Measurements from ENCODE around the gene RPS2.
A peak's percentile ranks its signal among the peaks of the same experiment; 100 is the strongest.

The RPS2 gene

GRCh38 chr16:1980770-1981087, 16.1 kb upstream of the RPS2 start:
- no peak for DNase-seq

DNA sequence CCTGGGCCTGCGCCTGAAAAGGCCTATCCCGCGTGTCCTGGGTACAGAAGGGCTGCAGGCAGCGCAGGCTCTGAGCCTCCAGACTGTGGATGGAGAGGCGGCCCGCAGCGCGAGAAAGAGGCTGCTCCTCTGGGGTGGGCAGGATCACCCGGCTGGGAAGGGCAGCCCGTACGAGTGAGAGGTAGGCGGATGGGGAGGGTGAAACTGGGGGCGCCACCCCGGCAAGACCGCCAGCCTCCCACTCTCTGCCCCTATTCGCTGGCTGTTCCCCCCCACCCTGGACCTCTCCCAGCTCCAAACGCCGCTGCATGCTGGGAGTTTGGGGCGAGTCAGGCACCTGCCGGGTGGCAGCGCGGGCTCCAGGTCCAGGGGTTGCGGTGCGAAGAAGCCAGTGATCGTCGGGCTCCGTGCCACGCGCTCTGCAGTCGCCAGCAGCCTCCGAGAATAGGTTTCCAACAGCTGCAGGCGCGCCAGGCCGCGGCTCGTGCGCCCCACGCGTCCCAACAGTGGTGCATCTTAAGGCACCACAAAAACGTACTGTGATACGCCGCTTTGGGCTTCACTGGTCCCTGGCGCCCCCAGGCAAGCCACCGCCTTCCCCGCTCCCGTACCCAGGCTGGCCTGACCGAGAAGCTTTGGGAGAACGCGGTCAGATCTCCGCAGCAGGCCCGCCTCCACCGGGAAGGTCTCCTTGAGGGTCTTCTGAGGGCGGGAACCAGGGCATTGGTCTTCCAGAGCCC, 15.6 kb upstream of the RPS2 start:
- peak; percentile 36 for DNase-seq

- DNase-seq = peak; percentile 55
Measured at GRCh38 chr16:1979271-1980029, 14.8 kb upstream of the RPS2 start.

- no peak for DNase-seq
Measured at GRCh38 chr16:1978476-1979120, 14.0 kb upstream of the RPS2 start.

DNA sequence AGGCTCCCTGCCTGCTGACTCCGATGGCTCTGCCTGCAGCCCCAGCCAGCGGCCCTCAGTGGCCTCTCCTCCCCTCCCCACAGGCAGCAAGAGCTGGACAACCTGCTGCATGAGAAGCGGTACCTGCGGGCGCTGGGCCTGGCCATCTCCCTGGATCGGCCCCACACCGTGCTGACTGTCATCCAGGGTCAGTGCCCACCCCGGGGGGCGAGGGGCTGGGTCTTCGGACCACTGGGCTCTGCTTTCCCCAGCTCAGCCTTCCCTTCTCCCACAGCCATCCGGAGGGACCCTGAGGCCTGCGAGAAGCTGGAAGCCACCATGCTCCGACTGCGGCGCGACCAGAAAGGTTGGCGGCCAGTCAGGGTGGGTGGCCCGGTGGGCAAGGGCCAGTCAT, 13.2 kb upstream of the RPS2 start:
- DNase-seq = no peak

- DNase-seq = no peak
Measured at GRCh38 chr16:1976951-1977874, 12.6 kb upstream of the RPS2 start.

DNA sequence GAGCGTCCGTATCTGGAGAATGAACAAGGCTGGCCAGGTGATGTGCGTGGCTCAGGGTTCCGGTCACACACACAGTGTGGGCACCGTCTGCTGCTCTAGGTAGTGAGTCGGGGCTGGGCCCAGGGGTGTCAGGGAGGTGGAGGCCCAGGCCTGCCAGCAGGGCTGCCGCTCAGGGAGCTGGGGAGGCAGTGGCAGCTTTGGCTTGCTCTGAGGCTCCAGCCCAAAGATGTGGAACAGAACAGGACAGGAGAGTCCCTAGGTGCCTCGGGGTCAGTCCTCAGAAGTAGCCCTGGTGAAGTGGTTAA, 11.5 kb upstream of the RPS2 start:
- DNase-seq = no peak

GRCh38 chr16:1975432-1976215, 11.0 kb upstream of the RPS2 start:
- no peak for DNase-seq

GRCh38 chr16:1974157-1975070, 9.8 kb upstream of the RPS2 start:
- no peak for DNase-seq

DNA sequence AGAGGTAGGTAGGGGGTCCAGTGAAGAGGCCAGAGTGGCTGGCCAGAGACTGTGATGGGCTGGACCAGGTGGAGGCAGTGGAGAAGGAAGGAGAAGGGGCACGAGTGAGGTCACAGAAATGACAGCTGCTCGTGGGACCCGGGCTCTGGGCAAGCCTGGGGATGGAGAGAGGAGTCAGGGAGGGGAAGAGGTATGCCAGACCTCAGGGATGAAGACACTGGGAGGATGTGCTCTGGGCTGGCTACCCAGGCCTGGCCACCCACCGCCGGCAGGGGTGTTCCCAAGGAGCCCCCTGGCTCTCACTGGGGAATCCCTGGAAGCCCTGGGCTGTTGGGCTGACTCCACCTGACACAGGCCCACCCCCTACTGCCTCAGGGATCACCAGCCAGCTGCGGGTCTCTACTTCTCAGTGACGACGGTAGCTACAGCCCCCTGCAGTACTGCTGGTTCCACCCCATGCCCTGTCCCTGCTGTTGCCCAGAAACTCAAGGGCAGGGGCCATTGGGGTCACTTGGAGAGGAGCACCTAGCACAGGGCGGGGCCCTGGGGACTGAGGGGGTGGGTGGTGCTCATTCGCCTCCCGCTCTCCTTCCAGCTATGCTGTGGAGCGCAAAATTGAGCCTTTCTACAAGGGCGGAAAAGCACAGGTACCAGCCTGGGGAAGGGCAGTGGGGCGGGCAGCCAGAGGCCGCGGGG, 9.0 kb upstream of the RPS2 start:
- no peak for DNase-seq

- peak; percentile 42 for DNase-seq
Measured at GRCh38 chr16:1972490-1972877, 7.9 kb upstream of the RPS2 start.

DNA sequence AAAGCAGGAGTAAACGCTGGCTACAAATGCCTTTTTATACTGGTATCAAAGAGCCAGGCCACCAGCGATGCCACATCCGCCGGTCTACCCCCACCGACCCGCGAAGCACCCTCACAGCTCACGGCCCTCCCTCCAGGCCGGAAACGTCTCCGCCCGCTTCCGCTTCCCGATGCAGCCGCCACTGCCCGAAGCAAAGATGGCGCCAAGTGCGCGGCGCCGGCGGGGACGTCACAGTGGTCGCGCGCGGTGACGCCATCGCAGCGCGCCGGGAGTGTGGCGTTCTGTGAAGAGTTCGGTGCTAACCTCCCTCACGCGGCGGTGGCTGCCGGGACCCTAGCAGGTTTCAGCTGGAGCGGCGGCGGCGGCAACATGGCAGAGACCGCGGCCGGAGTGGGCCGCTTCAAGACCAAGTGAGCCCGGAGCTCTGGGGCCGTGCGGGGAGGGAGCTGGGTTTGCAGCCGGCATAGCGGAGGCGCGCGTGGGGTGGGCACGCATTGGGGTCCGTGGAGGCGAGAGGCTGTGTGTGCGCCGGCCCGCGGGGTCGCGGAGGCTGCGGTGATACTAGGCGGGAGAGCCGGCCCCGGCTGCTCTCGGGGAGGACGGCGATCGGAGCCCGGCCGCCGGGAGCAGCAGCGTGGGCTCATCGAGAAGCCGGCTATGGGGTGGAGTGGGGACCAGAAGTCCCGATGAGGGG, 7.3 kb upstream of the RPS2 start, which contains the start of gene TBL3:
TBL3 (plus strand) TSS at position 258 of the 694 bp plus-strand sequence; CDS start at position 370, 112 bp downstream.
- peak; percentile 97 for DNase-seq

GRCh38 chr16:1968146-1968953, 3.7 kb upstream of the RPS2 start:
- no peak for DNase-seq

GRCh38 chr16:1966460-1966859, 1.8 kb upstream of the RPS2 start, which contains the start of gene RNF151:
TSS of gene RNF151 (plus strand) at chr16:1966856. CDS start at chr16:1966882, 26 bp downstream.
- no peak for DNase-seq

- peak; percentile 31 for DNase-seq
Measured at GRCh38 chr16:1965396-1966001, 873 bp upstream of the RPS2 start.

- peak; percentile 55 for DNase-seq
Measured at GRCh38 chr16:1963806-1964505, 670 bp downstream of the RPS2 start.

Data from activated CD4-positive, alpha-beta T cell treated with anti-CD3 and anti-CD28 coated beads for 48 hours (primary cell).